ENCODE results near the gene MCL1. TPM values are rescaled to one million over a fixed set of nuclear protein-coding genes. Genes with fewer than 3 reads are reported as not detected.

Gene MCL1
- total and polyA plus RNA-seq, 10 of the 15 experiments (the other 5 are each of a cell fraction or from before 2014, with no cell fraction given) = 18.1 to 148 (median 86.4) TPM

GRCh38 chr1:150557813-150558212, 21.6 kb downstream of the MCL1 start:
- RAD21 ChIA-PET (ENCODE audit: unreplicated experiment) = interaction anchor here (1.4 kb wide), 1 partner anchor 22 kb away, joined by 3 read pairs; the partner anchor contains the start of gene MCL1
- Histone ChIP-seq H3K27me3 (replicated peaks in 1 of 2; ENCODE audit: control insufficient read depth in 2 of 2, insufficient read depth in 2 of 2, low read length in 1 of 2) (no peaks in the 10 kb centered on the region), H3K9ac (ENCODE audit: control insufficient read depth, insufficient read depth, low read length) (no peak overlapping the region), H3K4me1 (ENCODE audit: control insufficient read depth, insufficient read depth, low read length) (peaks cover 7% of the 10 kb centered on the region; the same call in 1 of the 2 replicates), H2AFZ (ENCODE audit: control insufficient read depth, low read depth, low read length) (no peak overlapping the region), H3K4me2 (ENCODE audit: control insufficient read depth, insufficient read depth) (no peak overlapping the region), H3K4me3 (no peak overlapping the region), H3K79me2 (ENCODE audit: control insufficient read depth, insufficient read depth, low read length) (peaks cover 14% of the 10 kb centered on the region), H4K20me1 (ENCODE audit: control insufficient read depth, insufficient read depth) (no peaks in the 10 kb centered on the region), H3K9me3 (replicated peaks; ENCODE audit: control insufficient read depth, insufficient read depth, low read length) (no peaks in the 10 kb centered on the region), H3K27ac (ENCODE audit: control insufficient read depth, insufficient read depth) (no peak overlapping the region), H3K36me3 (ENCODE audit: control insufficient read depth in 2 of 2, insufficient read depth in 2 of 2, low read length in 1 of 2) (no peaks in the 10 kb centered on the region)
- no TSS peak for BruUV-seq (replicated peaks)
- CTCF ChIA-PET = interaction anchor here (0.7 to 1.5 kb wide), 4 partner anchors 20 to 303 kb away, joined by 3 to 4 read pairs (median 3); partner anchors contain the start of gene GOLPH3L
- SMC1A ChIA-PET (ENCODE audit: uncharacterized antibody, unreplicated experiment) = interaction anchor here (12.5 kb wide), 1 partner anchor 58 kb away, joined by 367 read pairs; no protein-coding TSS in a partner anchor
- no peak for DNase-seq (ENCODE audit: low read depth, low spot score)
- POLR2A ChIA-PET = interaction anchor here (0.5 to 1.4 kb wide), 2 partner anchors 9 to 218 kb away, joined by 3 to 9 read pairs; no protein-coding TSS in a partner anchor
- ATAC-seq = no peak
- no peak for FAIRE-seq
- WGBS (ENCODE audit: insufficient coverage, insufficient replicate concordance, low lambda C conversion rate, missing lambda C conversion rate) = 69% methylated on average over 15 of the region's 15 CpGs
- in situ Hi-C loops (cut with MboI) (no loop called here), intact Hi-C loops (cut with micrococcal nuclease; ENCODE audit: unreplicated experiment) (no loop called here)
- TF ChIP-seq CTCF (IDR thresholded peaks at IDR 0.05 in 2 of 3, conservative IDR thresholded peaks at IDR 0.05 in 1 of 3; ENCODE audit: control insufficient read depth in 2 of 3, extremely low read depth in 1 of 3, insufficient read depth in 1 of 3, low read depth in 3 of 3, low read length in 3 of 3) (no peak), SUPT20H (IDR thresholded peaks at IDR 0.05; ENCODE audit: borderline replicate concordance, control insufficient read depth, low read depth, low read length) (no peak), ASH2L (IDR thresholded peaks at IDR 0.05; ENCODE audit: borderline replicate concordance, low read depth) (no peak), RBBP5 (conservative IDR thresholded peaks at IDR 0.05) (no peak), SUZ12 (IDR thresholded peaks at IDR 0.05; ENCODE audit: unreplicated experiment) (no peak), YBX1 (IDR thresholded peaks at IDR 0.05) (no peak), KAT2A (conservative IDR thresholded peaks at IDR 0.05; ENCODE audit: control insufficient read depth, low read depth, low read length) (no peak), RELA (IDR thresholded peaks at IDR 0.05; ENCODE audit: borderline replicate concordance, partially characterized antibody) (no peak)
- TF ChIP-seq, protein P1, sequence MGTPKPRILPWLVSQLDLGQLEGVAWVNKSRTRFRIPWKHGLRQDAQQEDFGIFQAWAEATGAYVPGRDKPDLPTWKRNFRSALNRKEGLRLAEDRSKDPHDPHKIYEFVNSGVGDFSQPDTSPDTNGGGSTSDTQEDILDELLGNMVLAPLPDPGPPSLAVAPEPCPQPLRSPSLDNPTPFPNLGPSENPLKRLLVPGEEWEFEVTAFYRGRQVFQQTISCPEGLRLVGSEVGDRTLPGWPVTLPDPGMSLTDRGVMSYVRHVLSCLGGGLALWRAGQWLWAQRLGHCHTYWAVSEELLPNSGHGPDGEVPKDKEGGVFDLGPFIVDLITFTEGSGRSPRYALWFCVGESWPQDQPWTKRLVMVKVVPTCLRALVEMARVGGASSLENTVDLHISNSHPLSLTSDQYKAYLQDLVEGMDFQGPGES (IDR thresholded peaks at IDR 0.05) = no peak
- TF ChIP-seq, protein P2, sequence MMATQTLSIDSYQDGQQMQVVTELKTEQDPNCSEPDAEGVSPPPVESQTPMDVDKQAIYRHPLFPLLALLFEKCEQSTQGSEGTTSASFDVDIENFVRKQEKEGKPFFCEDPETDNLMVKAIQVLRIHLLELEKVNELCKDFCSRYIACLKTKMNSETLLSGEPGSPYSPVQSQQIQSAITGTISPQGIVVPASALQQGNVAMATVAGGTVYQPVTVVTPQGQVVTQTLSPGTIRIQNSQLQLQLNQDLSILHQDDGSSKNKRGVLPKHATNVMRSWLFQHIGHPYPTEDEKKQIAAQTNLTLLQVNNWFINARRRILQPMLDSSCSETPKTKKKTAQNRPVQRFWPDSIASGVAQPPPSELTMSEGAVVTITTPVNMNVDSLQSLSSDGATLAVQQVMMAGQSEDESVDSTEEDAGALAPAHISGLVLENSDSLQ (IDR thresholded peaks at IDR 0.05) = no peak
- TF ChIP-seq, protein P3, sequence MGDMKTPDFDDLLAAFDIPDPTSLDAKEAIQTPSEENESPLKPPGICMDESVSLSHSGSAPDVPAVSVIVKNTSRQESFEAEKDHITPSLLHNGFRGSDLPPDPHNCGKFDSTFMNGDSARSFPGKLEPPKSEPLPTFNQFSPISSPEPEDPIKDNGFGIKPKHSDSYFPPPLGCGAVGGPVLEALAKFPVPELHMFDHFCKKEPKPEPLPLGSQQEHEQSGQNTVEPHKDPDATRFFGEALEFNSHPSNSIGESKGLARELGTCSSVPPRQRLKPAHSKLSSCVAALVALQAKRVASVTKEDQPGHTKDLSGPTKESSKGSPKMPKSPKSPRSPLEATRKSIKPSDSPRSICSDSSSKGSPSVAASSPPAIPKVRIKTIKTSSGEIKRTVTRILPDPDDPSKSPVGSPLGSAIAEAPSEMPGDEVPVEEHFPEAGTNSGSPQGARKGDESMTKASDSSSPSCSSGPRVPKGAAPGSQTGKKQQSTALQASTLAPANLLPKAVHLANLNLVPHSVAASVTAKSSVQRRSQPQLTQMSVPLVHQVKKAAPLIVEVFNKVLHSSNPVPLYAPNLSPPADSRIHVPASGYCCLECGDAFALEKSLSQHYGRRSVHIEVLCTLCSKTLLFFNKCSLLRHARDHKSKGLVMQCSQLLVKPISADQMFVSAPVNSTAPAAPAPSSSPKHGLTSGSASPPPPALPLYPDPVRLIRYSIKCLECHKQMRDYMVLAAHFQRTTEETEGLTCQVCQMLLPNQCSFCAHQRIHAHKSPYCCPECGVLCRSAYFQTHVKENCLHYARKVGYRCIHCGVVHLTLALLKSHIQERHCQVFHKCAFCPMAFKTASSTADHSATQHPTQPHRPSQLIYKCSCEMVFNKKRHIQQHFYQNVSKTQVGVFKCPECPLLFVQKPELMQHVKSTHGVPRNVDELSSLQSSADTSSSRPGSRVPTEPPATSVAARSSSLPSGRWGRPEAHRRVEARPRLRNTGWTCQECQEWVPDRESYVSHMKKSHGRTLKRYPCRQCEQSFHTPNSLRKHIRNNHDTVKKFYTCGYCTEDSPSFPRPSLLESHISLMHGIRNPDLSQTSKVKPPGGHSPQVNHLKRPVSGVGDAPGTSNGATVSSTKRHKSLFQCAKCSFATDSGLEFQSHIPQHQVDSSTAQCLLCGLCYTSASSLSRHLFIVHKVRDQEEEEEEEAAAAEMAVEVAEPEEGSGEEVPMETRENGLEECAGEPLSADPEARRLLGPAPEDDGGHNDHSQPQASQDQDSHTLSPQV (IDR thresholded peaks at IDR 0.05) = no peak
- TF ChIP-seq, protein P4, sequence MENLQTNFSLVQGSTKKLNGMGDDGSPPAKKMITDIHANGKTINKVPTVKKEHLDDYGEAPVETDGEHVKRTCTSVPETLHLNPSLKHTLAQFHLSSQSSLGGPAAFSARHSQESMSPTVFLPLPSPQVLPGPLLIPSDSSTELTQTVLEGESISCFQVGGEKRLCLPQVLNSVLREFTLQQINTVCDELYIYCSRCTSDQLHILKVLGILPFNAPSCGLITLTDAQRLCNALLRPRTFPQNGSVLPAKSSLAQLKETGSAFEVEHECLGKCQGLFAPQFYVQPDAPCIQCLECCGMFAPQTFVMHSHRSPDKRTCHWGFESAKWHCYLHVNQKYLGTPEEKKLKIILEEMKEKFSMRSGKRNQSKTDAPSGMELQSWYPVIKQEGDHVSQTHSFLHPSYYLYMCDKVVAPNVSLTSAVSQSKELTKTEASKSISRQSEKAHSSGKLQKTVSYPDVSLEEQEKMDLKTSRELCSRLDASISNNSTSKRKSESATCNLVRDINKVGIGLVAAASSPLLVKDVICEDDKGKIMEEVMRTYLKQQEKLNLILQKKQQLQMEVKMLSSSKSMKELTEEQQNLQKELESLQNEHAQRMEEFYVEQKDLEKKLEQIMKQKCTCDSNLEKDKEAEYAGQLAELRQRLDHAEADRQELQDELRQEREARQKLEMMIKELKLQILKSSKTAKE (IDR thresholded peaks at IDR 0.05; ENCODE audit: low read depth, poor library complexity, severe bottlenecking) = no peak
